GM18505 (cell line): ENCODE measurements around the gene CENPK.
"Not testable (repeated sequence)": the region's sequence is repeated elsewhere in the genome, so short reads cannot be mapped to it uniquely, and the experiment has no call there.

ENCODE experiments used
- ATAC-seq: cut with Tn5 transposase; IDR thresholded peaks from one replicate; pipeline ENCODE4 v1.9.1; 2021; ENCODE audit not compliant: unreplicated experiment
- POLR2A ChIP-seq: IDR thresholded peaks from 4 replicates; pipeline ENCODE4 v1.6.1; 2011; ENCODE audit warnings: borderline replicate concordance; ENCODE audit not compliant: insufficient read depth, insufficient read length; ENCODE audit errors: extremely low read depth

Gene CENPK, protein sequence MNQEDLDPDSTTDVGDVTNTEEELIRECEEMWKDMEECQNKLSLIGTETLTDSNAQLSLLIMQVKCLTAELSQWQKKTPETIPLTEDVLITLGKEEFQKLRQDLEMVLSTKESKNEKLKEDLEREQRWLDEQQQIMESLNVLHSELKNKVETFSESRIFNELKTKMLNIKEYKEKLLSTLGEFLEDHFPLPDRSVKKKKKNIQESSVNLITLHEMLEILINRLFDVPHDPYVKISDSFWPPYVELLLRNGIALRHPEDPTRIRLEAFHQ

GRCh38 chr5:65562731-65563701, at the start of gene CENPK, which contains the start of gene PPWD1:
TSS of gene CENPK (minus strand) at chr5:65563168. CDS start at chr5:65554907, 8,261 bp downstream.
TSS of gene PPWD1 (plus strand) at chr5:65563296. CDS start at chr5:65563311, 15 bp downstream.
- peak; percentile 82 for TF ChIP-seq POLR2A
- peak; percentile 98 for ATAC-seq

- no peak for ATAC-seq
- no peak for TF ChIP-seq POLR2A
These were observed 49.4 kb upstream of the CENPK start for GRCh38 chr5:65612298-65612907.

DNA sequence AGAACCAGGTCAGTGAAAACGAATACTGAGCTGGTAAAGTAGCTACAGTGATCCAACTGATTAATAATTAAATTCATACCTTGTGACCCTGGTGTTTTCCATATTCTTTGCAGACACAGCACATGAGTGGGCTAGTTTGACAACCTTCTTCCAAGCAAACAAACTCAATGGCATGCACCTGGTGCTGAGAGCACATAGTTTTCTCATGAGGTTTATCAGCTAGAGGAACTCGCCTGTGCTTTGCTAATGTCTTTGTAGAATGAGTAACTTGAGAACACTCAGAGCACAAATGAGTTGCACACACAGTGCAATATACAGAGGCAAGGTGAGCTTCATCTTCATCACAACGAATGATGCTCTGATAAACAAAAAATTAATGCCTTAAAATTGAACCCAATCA, 48.6 kb upstream of the CENPK start:
- ATAC-seq: no peak
- TF ChIP-seq POLR2A: no peak

GRCh38 chr5:65601761-65602160, 38.8 kb upstream of the CENPK start:
- ATAC-seq: not testable (repeated sequence)

- no peak for ATAC-seq
- TF ChIP-seq POLR2A: no peak
These were observed 25.7 kb upstream of the CENPK start for GRCh38 chr5:65588694-65589093.

DNA sequence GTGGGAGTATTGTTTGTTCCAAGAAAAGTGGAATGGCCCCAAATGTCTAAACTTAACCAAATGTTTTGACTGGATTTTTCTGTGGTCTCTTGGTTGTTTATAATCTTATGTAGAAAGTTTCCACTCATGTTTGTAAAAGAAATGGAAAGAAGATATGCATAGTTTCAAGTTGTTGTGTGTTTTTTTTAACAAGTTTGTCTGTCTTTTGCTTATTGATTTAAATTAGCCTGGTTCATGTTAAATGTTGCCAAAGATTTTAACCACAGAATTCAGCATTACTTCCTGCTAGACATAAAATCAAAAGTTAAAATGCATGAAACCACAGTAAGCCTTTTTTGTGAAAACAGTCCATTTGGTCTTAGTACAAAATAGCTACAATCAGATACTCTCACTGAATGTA, 14.2 kb upstream of the CENPK start:
- no peak for TF ChIP-seq POLR2A
- no peak for ATAC-seq

GRCh38 chr5:65570598-65571226, 7.7 kb upstream of the CENPK start:
- no peak for TF ChIP-seq POLR2A
- no peak for ATAC-seq

- TF ChIP-seq POLR2A: no peak
- ATAC-seq: no peak
These were observed 3.5 kb upstream of the CENPK start for GRCh38 chr5:65566505-65566904.

DNA sequence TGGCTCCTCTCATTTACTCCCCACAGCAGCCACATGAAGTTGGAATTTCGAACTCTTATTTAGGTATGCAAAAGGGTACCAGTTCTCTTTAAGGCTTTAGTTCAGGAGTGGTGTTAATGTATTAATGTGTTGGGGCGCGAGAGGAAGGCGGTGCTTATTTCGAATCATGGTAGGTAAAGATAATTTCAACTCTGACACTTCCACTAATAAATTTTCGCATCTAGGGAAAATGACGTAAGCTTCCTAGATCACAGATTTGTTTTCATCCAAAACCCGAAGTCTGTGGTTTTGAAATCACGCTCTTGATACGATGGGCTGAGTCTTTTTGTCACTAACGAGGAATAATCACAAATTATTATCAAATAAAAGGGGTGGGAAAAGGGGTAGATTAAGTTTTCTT, 809 bp upstream of the CENPK start:
- TF ChIP-seq POLR2A: no peak

DNA sequence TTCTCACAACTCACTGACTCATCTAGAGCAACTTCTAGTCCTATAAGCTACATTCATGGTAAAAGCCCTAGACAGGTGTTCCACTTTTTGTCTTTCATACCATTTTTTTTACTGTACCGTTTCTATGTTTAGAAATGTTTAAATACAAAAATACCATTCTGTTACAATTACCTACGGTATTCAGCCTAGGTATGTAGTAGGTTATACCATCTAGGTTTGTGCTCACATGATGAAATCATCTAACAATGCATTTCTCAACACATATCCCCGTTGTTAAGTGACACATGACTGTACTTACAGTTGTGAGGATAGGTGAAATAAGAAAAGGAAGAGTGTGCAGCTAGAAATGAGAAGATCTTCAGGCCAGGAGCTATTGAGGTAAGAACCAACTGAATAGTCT, 6.2 kb downstream of the CENPK start:
- TF ChIP-seq POLR2A: no peak

More for the DNA sequence above, 809 bp upstream of the CENPK start:
- no peak for ATAC-seq

DNA sequence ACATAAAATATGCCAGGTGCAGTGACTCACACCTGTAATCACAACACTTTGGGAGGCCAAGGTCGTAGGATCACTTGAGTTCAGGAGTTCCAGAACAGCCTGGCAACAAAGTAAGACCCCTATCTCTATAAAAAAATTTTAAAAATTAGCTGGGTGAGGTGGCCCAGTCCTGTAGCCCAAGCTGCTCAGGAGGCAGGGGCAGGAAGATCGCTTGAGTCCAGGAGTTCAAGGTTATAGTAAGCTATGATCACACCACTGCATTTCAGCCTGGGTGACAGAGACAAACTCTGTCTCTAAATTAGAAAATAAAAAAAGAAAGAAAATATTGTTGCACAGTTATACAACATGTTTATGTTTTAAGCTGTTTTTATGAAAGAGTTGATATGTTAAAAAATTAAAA, 6.8 kb downstream of the CENPK start:
- TF ChIP-seq POLR2A: no peak
- ATAC-seq: no peak

More for the DNA sequence above, 6.2 kb downstream of the CENPK start:
- no peak for ATAC-seq

GRCh38 chr5:65555287-65555686, 7.7 kb downstream of the CENPK start:
- no peak for ATAC-seq
- TF ChIP-seq POLR2A: no peak

DNA sequence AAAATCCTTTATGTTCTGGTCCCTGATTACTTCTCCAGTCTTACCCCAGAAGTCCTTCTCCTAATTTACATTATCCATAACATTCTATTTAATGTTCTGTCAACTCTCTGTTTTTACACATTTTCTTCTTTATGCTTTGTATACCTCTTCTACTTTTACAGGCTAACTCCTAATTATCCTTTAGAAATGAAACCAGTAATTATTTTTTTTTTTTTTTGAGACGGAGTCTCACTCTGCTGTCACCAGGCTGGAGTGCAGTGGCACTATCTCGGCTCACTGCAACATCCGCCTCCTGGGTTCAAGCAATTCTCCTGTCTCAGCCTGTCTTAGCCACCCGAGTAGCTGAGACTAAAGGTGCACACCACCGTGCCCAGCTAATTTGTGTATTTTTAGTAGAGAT, 9.0 kb downstream of the CENPK start:
- no peak for ATAC-seq
- no peak for TF ChIP-seq POLR2A

DNA sequence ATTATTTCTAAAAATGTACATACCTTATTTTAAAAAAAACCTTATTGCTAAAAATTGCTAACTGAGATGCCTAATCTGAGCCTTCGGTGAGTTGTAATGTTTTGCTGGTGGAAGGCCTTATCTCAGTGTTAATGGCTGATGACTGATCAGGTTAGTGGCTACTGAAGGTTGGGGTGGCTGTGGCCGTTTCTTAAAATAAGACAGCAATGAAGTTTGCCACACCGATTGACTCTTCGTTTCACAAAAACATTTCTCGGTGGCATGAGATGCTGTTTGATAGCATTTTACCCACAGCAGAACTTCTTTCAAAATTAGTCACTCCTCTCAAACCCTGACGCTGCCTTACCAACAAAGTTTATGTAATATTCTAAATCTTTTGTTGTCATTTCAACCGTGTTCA, 14.7 kb downstream of the CENPK start:
- no peak for TF ChIP-seq POLR2A
- no peak for ATAC-seq

DNA sequence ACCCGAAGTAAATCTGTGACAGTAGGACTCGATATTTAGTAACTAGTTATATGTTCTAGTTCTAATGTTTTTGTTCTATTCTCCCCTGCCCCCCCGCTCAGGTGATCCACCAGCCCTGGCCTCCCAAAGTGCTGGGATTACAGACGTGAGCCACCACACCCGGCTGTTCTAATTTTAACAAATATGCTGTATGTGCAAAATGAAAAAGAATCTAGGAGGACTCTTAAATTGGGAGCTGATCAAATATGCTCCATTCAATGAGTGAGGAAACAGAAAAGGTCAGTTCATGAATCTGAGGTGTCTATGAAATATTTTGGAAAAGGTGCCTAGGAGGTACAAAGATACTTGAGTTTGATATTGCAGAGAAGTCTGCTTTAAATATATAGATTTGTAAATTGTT, 16.8 kb downstream of the CENPK start:
- no peak for TF ChIP-seq POLR2A
- no peak for ATAC-seq
